ENCODE data around the gene CCL5. TPM values are rescaled to one million over a fixed set of nuclear protein-coding genes. Genes with fewer than 3 reads are reported as not detected.
"Not testable (repeated sequence)": the region's sequence is repeated elsewhere in the genome, so short reads cannot be mapped to it uniquely, and the experiment has no call there.

The CCL5 gene
- total RNA-seq, 2 experiments from 2014 or later, result 35.6 to 40.1 TPM

DNA sequence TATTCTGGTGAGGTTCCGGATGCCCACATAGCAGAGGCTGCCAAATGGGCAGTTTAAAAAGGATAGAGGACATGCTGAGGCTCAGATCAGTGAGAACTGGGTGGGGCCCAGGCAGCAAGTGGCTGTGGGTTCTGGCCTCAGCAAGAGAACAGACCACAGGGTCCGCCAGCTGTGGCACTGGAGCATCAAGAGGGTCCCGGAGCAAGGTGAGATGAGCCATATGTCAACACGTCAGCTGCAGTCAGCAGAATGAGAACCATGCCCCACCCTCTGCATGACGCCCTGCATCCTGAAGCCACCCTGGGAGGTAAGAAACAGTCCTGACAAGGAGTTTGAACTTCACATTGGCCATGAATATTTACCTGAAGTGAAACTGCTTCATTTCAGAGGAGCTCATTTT lies 20.1 kb upstream of the CCL5 start:
- Histone ChIP-seq H3K36me3 (ENCODE audit: insufficient read depth, low read length) (no peaks in the 10 kb centered on the region), H3K9me3 (ENCODE audit: control insufficient read depth in 1 of 2, insufficient read depth in 1 of 2, low read length in 2 of 2) (no peaks in the 10 kb centered on the region), H3K27ac (ENCODE audit: low read depth in 1 of 2, low read length in 2 of 2) (peak overlapping the region in 1 of 2 donors; percentile 32), H3K27me3 (ENCODE audit: control insufficient read depth in 1 of 2, insufficient read depth in 2 of 2, low read length in 2 of 2) (no peaks in the 10 kb centered on the region), H3K4me3 (ENCODE audit: low read length) (no peak overlapping the region), H3K4me1 (ENCODE audit: insufficient read depth, low read length) (peaks cover 58% of the 10 kb centered on the region)
- peaks cover 5% of the 10 kb centered on the region for H3K27me3 Mint-ChIP-seq
- ChIA-PET POLR2A (interaction anchor here (1.1 kb wide), 1 partner anchor 14 kb away, joined by 3 read pairs; no protein-coding TSS in a partner anchor), CTCF (interaction anchor here (0.6 to 1.0 kb wide), 3 partner anchors 9 to 833 kb away, joined by 3 read pairs; partner anchors contain the start of gene CCL5)
- ATAC-seq (ENCODE audit: poor library complexity) (peak; percentile 30), DNase-seq (peak in 5 of 14 experiments; percentile 6 to 70 (median 35))
- H3K4me1 Mint-ChIP-seq (ENCODE audit: low read depth), result peaks cover 23% of the 10 kb centered on the region
- no peak overlapping the region for H3K4me3 Mint-ChIP-seq
- TF ChIP-seq, protein P1, sequence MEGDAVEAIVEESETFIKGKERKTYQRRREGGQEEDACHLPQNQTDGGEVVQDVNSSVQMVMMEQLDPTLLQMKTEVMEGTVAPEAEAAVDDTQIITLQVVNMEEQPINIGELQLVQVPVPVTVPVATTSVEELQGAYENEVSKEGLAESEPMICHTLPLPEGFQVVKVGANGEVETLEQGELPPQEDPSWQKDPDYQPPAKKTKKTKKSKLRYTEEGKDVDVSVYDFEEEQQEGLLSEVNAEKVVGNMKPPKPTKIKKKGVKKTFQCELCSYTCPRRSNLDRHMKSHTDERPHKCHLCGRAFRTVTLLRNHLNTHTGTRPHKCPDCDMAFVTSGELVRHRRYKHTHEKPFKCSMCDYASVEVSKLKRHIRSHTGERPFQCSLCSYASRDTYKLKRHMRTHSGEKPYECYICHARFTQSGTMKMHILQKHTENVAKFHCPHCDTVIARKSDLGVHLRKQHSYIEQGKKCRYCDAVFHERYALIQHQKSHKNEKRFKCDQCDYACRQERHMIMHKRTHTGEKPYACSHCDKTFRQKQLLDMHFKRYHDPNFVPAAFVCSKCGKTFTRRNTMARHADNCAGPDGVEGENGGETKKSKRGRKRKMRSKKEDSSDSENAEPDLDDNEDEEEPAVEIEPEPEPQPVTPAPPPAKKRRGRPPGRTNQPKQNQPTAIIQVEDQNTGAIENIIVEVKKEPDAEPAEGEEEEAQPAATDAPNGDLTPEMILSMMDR (IDR thresholded peaks at IDR 0.05), result no peak
- peak overlapping the region; percentile 67 for H3K27ac Mint-ChIP-seq
- no peaks in the 10 kb centered on the region for H3K9me3 Mint-ChIP-seq
- intact Hi-C loops (cut with DNase I, micrococcal nuclease), result no loop called here
- no peaks in the 10 kb centered on the region for H3K36me3 Mint-ChIP-seq (ENCODE audit: low read depth)

DNA sequence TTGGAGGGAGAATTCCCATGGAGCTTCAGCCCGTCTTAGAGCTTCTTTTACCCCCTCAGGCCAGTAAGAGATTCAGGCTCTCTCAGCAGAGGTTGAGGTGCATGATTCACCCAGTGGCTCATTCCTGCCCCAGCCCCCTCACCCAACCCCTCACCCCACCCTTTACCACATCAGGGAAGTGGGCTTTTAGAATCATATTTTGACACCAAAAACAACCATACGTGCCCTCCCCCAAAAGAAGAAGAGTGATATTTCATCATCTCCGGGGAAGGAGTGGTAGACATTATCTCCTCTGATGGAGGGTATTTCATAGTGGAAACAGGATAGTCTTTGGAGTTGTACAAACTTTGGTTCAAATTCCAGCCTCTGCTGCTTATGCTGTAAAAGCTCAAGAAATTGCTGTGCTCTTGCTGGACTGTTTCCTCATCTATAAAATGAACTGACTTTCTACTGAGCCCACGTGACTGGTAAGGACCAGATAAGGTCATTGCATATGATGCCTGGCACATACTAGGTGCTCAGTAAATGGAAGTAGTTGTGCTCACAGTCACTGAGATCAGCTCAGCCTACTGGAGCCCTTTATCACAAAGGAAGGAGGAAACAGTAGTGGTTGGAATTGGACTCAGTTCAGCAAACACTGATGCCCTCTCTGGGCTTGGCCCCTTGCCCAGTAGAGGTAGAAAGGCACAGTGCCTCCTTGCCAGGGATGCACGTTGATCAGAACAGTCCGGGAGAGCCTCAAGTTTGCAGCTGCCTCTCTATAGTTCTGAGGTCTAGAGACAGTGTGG lies 18.3 kb upstream of the CCL5 start:
- TF ChIP-seq, protein P1 (IDR thresholded peaks at IDR 0.05), result no peak
- intact Hi-C loops (cut with DNase I, micrococcal nuclease), result no loop called here
- POLR2A ChIA-PET, result interaction anchor here (0.9 to 1.0 kb wide), 2 partner anchors 18 to 49 kb away, joined by 4 read pairs; partner anchors contain the start of gene CCL5
- Histone ChIP-seq H3K4me3 (ENCODE audit: low read length) (no peak overlapping the region), H3K36me3 (ENCODE audit: insufficient read depth, low read length) (no peaks in the 10 kb centered on the region), H3K27me3 (ENCODE audit: control insufficient read depth in 1 of 2, insufficient read depth in 2 of 2, low read length in 2 of 2) (no peaks in the 10 kb centered on the region), H3K4me1 (ENCODE audit: insufficient read depth, low read length) (peaks cover 69% of the 10 kb centered on the region), H3K27ac (ENCODE audit: low read depth in 1 of 2, low read length in 2 of 2) (no peak overlapping the region), H3K9me3 (ENCODE audit: control insufficient read depth in 1 of 2, insufficient read depth in 1 of 2, low read length in 2 of 2) (no peaks in the 10 kb centered on the region)
- Mint-ChIP-seq H3K27me3 (peaks cover 5% of the 10 kb centered on the region), H3K4me3 (no peak overlapping the region), H3K4me1 (ENCODE audit: low read depth) (peaks cover 23% of the 10 kb centered on the region), H3K9me3 (no peaks in the 10 kb centered on the region), H3K36me3 (ENCODE audit: low read depth) (no peaks in the 10 kb centered on the region), H3K27ac (no peak overlapping the region)
- DNase-seq (peak in 6 of 14 experiments; percentile 6 to 76 (median 42)), ATAC-seq (ENCODE audit: poor library complexity) (peak; percentile 32)
- CTCF ChIA-PET, result no interaction called here

DNA sequence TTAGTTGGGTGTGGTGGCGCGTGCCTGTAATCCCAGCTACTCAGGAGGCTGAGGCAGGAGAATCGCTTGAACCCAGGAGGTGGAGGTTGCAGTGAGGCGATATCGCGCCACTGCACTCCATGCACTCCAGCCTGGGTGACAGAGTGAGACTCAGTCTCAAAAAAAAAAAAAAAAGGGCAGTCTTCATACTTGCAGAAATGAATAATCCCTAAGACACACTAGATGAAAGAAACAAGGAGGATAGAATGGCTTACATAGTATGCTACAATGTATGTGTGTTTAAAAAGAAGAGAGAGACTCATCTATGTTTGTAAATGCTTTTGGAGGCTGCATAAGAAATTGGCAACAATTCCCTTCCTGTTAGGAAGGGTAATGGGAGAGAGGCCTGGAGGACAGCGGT lies 17.6 kb upstream of the CCL5 start:
- H3K36me3 ChIP-seq (ENCODE audit: insufficient read depth, low read length); H3K27ac ChIP-seq (ENCODE audit: low read depth in 1 of 2, low read length in 2 of 2); H3K4me3 Mint-ChIP-seq; H3K27me3 ChIP-seq (ENCODE audit: control insufficient read depth in 1 of 2, insufficient read depth in 2 of 2, low read length in 2 of 2); H3K27me3 Mint-ChIP-seq; DNase-seq; H3K36me3 Mint-ChIP-seq (ENCODE audit: low read depth); H3K27ac Mint-ChIP-seq; CTCF ChIA-PET; H3K9me3 ChIP-seq (ENCODE audit: control insufficient read depth in 1 of 2, insufficient read depth in 1 of 2, low read length in 2 of 2); H3K4me3 ChIP-seq (ENCODE audit: low read length); intact Hi-C loops (cut with DNase I, micrococcal nuclease); ATAC-seq (ENCODE audit: poor library complexity); H3K9me3 Mint-ChIP-seq: not testable (repeated sequence)
- peaks cover 74% of the 10 kb centered on the region for H3K4me1 ChIP-seq (ENCODE audit: insufficient read depth, low read length)
- H3K4me1 Mint-ChIP-seq (ENCODE audit: low read depth), result peaks cover 23% of the 10 kb centered on the region
- POLR2A ChIA-PET, result interaction anchor here (0.9 to 1.0 kb wide), 2 partner anchors 18 to 49 kb away, joined by 4 read pairs; partner anchors contain the start of gene CCL5
